Glomerular visceral epithelial cell (primary cell): ENCODE measurements around the gene ESRRA.
A peak's percentile ranks its signal among the peaks of the same experiment; 100 is the strongest.

Source experiments
- DNase-seq: peaks from one replicate; pipeline ENCODE4 v3.0.0-alpha.2; 2016; ENCODE audit errors: extremely low spot score

The ESRRA gene

GRCh38 chr11:64351136-64351631 lies 45.9 kb downstream of the ESRRA start:
- no peak for DNase-seq

DNA sequence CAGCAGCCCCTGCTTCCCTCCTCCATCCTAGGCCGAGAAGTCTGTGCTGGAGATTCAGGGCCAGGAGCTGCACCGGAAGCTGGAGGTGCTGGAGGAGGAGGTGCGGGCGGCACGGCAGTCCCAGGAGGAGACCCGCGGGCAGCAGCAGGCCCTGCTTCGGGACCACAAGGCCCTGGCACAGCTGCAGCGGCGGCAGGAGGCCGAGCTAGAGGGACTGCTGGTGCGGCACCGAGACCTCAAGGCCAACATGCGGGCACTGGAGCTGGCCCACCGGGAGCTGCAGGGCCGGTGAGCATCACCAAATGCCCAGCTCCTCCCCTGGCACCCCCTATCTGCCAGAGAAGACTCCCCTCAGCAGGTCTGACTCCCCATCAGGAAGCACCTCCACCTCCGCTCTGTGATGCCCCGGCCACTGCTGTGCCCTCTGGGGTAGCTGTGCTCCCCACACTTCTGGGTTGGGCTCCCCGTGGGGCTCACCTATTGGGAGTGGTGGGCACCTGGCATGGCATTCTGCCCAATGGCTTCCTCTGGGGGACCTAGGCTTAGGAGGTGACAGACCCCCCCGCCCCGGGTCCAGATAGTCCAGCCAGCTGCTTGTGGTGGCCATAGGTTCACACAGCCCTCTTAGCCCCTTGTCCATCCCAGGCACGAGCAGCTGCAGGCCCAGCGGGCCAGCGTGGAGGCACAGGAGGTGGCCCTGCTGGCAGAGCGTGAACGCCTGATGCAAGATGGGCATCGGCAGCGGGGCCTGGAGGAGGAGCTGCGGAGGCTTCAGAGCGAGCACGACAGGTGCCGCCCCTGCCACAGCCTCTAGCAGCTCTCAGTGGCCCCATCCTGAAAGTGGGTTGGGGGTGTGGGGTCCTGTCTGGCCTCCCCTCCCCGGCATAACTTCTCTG lies 47.0 kb downstream of the ESRRA start:
- DNase-seq: no peak

- no peak for DNase-seq
Measured at GRCh38 chr11:64352995-64353714, 47.8 kb downstream of the ESRRA start.

GRCh38 chr11:64353715-64354506 lies 48.6 kb downstream of the ESRRA start:
- no peak for DNase-seq

DNA sequence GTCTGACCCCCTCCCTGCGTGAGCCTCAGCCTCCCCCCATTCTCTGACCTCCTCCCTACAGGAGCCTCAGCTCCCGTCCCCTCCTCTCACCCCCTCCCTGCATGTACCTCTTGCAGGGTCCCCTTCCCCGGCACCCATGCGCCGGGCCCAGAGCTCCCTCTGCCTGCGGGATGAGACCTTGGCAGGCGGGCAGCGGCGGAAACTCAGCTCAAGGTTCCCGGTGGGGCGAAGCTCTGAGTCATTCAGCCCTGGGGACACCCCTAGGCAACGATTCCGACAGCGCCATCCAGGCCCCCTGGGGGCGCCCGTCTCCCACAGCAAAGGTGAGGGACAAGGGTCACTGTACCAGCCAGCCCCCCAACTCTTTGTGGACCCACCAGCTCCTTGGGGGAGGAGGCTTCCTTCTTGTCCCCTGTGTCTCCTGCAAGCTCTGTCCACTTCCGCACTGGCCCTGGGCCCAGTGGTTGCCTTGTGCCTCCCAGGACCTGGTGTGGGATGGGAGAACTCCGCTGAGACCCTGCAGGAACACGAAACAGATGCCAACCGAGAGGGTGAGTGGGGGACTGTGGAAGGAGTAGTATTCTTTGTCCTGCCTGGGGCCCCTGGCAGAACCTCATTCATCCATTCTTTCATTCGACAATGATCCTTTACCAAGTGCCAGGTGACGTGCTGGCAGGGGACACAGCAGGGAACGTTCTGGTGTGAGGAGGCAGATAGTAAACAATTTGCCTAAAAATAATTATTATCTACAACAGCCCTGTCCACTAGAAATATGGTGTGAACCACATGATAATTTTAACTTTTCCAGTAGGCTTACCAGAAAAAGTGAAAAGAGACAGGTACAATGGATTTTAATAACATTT lies 50.0 kb downstream of the ESRRA start:
- peak; percentile 83 for DNase-seq

DNA sequence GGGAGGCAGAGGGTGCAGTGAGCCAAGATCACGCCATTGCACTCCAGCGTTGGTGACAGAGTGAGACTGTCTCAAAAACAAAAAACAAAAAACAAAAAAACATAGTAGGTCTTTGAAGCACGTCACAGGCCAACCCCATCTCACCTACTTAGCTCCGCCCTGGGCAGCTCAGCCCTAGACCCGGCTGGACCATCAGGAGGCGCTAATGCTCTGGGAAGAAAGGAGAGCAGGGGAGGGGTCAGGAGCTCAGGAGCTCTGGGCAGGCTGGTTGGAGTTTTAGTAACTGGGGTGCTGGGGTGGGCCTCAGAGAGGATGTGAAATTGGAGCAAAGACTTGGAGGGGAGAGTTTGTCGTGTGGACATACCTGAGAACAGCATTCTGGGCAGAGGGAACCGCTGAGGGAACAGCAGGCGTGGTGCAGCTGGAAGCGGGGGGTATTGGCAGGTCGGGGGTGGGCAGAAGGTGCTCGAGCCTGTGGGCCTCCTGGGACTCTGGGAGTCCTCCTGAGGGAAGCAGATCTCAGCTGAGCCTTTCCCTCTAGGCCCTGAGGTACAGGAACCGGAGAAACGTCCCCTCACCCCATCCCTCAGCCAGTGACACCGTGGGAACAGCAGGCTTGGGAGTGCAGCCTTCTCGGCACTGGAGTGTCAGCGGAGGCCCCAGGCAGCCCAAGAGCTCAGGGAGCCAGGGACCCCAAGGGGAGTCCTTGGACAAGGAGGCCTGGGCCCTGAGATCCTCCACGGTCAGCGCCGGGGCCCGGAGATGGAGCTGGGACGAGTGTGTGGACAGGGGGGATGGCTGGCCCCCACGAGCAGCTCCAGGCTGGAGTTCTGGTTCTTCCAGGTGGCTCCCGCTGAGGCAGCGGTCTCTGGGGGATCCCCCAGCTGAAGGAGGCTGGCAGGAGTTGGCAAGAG lies 51.4 kb downstream of the ESRRA start:
- no peak for DNase-seq

DNA sequence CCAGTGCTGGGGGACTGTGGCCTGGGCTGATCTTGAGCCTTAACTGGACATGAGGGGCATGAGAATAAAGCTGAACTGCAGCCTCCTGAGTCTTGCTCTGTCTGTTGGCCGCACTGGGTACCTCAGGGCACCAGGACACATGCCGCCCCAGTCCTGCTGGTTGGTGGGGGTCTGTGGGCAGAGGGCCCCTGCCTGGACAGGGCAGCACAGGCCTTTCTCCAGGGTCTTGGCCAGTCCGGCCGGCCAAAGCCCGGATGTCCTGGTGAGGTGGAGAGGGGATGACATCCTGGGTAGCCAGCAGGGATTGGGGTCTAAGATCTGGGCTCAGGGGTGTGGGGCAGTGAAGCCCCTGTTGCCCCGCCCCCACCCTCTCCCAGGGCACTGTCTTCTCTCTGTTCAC lies 52.1 kb downstream of the ESRRA start:
- DNase-seq: no peak

- peak; percentile 69 for DNase-seq
Measured at GRCh38 chr11:64357904-64358535, 52.7 kb downstream of the ESRRA start.

DNA sequence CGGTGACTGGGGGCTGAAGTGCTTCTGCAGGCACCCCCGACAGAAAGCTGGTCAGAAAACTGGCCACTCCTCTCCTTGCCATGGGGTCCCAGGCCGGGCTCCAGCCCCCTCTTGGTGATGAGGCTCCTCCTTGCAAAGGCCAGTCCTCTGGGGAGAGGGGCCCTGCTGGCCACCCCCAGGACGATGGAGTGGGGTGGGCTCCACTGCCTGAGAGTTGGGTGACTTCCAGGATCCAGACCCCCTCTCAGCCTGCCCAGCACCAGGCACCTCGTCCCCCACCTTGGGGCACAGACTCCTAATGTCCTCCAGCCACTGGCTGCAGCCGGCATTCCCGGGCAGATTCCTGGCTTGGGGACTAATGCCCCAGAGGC lies 53.2 kb downstream of the ESRRA start:
- no peak for DNase-seq

- peak; percentile 64 for DNase-seq
Measured at GRCh38 chr11:64358907-64359711, 53.8 kb downstream of the ESRRA start, which contains the start of gene RPS6KA4. RPS6KA4 (plus strand) TSS chr11:64359162; CDS start chr11:64359236, 74 bp downstream.

DNA sequence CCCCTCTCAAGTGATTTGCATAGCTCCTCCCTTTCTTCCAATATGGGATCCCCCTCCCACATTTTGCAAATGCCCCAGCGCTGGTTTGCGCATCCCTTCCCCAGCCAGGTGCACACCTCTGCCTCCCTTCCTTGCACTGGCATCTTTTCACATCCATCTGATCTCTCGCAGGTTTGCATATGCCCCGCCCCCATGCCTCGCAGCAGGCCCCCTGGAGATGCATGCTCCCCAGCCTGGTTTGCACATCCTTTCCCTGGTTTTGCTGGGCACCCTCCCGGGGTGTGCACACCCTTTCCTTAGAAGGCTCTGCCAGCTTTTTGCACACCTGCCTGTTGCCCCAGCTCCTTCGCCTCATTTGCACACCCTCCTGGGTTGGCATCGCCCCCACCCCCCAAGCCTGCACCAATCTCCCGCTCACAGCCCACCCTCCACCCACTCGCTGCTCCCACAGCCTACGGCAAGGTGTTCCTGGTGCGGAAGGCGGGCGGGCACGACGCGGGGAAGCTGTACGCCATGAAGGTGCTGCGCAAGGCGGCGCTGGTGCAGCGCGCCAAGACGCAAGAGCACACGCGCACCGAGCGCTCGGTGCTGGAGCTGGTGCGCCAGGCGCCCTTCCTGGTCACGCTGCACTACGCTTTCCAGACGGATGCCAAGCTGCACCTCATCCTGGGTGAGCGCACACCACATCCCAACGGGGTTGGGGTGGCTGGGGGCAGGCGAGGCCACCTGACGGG lies 54.6 kb downstream of the ESRRA start:
- DNase-seq: no peak

DNA sequence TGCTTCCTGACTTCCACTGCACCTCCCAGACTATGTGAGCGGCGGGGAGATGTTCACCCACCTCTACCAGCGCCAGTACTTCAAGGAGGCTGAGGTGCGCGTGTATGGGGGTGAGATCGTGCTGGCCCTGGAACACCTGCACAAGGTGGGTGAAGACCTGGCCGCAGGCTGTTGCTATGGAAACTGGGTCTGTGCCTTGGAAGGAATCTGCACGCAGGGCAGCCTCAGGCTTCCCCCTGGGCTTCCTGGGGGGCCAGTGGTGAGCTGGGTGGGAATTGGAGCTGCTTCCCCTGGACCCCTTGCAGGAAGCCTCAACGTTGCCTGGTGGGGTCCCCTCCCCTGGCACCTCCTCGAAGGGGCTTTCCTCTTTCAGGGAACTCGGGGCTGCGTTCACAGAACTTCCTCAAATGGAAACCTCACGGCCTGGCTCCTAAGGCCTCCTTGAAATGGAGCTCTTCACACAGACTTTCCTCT lies 55.2 kb downstream of the ESRRA start:
- no peak for DNase-seq

DNA sequence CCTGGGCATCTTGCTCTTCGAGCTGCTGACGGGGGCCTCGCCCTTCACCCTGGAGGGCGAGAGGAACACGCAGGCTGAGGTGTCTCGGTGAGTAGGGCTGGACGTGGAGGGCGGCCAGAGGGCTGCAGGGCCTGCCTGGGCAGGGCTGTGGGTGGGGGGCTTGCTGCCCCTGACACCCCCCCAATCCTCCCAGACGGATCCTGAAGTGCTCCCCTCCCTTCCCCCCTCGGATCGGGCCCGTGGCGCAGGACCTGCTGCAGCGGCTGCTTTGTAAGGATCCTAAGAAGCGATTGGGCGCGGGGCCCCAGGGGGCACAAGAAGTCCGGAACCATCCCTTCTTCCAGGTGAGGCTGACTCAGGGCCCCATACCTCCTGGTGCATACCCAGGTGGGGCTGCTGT lies 56.3 kb downstream of the ESRRA start:
- DNase-seq: no peak

DNA sequence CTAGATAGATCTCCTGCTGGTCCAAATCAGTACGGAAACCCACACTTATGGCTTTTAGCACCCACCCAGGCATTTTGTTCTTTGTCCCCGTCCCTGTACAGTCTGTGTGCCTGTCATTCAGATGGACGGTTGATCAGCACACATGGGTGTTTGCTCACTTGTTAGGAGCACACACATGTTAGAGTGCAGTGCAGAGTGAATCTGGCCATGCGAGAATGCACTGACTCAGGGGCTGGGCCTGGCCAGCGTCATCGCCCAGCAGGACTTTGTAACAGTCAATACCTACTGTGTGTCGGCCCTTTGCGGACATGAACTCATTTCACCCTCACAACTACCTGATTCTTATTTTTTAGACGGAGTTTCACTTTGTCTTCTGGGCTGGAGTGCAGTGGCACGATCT lies 57.0 kb downstream of the ESRRA start:
- no peak for DNase-seq

GRCh38 chr11:64364435-64364834 lies 59.1 kb downstream of the ESRRA start:
- no peak for DNase-seq

DNA sequence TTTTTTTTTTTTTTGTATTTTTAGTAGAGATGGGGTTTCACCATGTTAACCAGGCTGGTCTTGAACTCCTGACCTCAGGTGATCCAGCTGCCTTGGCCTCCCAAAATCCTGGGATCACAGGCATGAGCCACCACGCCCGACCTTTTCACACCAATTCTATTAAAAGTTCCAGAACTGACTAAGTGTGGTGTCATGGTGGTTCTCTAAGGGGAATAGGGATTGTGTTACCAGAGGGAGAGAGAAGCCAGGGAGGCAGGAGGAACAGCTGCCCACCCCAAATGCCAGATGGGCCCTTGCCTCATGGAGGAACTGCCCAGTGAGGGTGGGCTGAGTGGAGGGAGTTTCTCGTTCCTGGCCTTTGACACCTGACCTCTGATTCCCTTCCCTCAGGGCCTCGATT lies 59.6 kb downstream of the ESRRA start:
- DNase-seq: no peak
